Activated T-helper 1 cell treated with anti-CD3 and anti-CD28 coated beads, Interleukin-12 subunit alpha, Interleukin-12 subunit beta, Interleukin-2, Interleukin-4 antibody, amounts not matched to agents 30 ng/mL and 10 ng/mL and 1 ng/mL, durations not matched to agents 14 hours and 24 hours and 36 hours (primary cell): ENCODE data around the gene SNTB2. TPM values are rescaled to one million over a fixed set of nuclear protein-coding genes. Genes with fewer than 3 reads are reported as not detected.

Experiments used
- DNase-seq: peaks from one replicate; pipeline ENCODE4 v3.0.0; 2021; ENCODE audit warnings: low spot score
- H3K27ac Mint-ChIP-seq: one replicate; pipeline ENCODE4 v1.8.0; 2021; ENCODE audit warnings: mild to moderate bottlenecking, mixed read lengths
- H3K27me3 Mint-ChIP-seq: one replicate; pipeline ENCODE4 v1.8.0; 2022; ENCODE audit warnings: mild to moderate bottlenecking, moderate library complexity, mixed read lengths; ENCODE audit not compliant: insufficient read depth
- H3K36me3 Mint-ChIP-seq: one replicate; pipeline ENCODE4 v1.8.0; 2021; ENCODE audit warnings: low read depth, mixed read lengths
- H3K4me1 Mint-ChIP-seq: one replicate; pipeline ENCODE4 v1.8.0; 2021; ENCODE audit warnings: low read depth, mixed read lengths
- H3K4me3 Mint-ChIP-seq: one replicate; pipeline ENCODE4 v1.8.0; 2021; ENCODE audit warnings: mild to moderate bottlenecking, moderate library complexity, mixed read lengths
- H3K9me3 Mint-ChIP-seq: one replicate; pipeline ENCODE4 v1.8.0; 2021; ENCODE audit warnings: mixed read lengths
- intact Hi-C: fragments of 100-400 bp; cut with micrococcal nuclease; formaldehyde crosslinking; loops from one replicate; pipeline ENCODE4 v1.15.1; 2024
- total RNA-seq: library from RNA; stranded (reverse); gene quantifications from 2 replicates; pipeline ENCODE4 v1.2.3, GENCODE V29; 2022

Gene SNTB2
- total RNA-seq, 1 donor from 2014 or later: 29.4 TPM

GRCh38 chr16:69330286-69331109, 143.5 kb downstream of the SNTB2 start, which contains the start of gene PDF:
Gene PDF (minus strand): TSS chr16:69330588. CDS start chr16:69330570, 18 bp downstream.
- Mint-ChIP-seq H3K4me1 (peaks cover 36% of the 10 kb centered on the region), H3K27me3 (no peaks in the 10 kb centered on the region), H3K9me3 (no peaks in the 10 kb centered on the region), H3K27ac (peak within 1 kb of the TSS; percentile 63), H3K4me3 (peak within 1 kb of the TSS; percentile 84), H3K36me3 (peaks cover 39% of the 10 kb centered on the region)
- intact Hi-C loops: loop anchor here (1.0 to 10.0 kb wide), 5 partner anchors 9 to 1194 kb away; partner anchors contain the start of genes COG4, COG8, CYB5B and NIP7
- peak; percentile 86 for DNase-seq

- Mint-ChIP-seq H3K27ac (no peak overlapping the region), H3K4me1 (peaks cover 22% of the 10 kb centered on the region), H3K9me3 (no peaks in the 10 kb centered on the region), H3K4me3 (no peak overlapping the region), H3K27me3 (no peaks in the 10 kb centered on the region), H3K36me3 (peaks cover 40% of the 10 kb centered on the region)
- no peak for DNase-seq
- intact Hi-C loops: loop anchor here (5.0 to 10.0 kb wide), 2 partner anchors 233 to 1190 kb away; partner anchors contain the start of genes COG4, NFAT5 and SF3B3
These were observed 147.7 kb downstream of the SNTB2 start for GRCh38 chr16:69334696-69335095.

- H3K4me1 Mint-ChIP-seq: peaks cover 43% of the 10 kb centered on the region
- no peaks in the 10 kb centered on the region for H3K27me3 Mint-ChIP-seq
- peaks cover 58% of the 10 kb centered on the region for H3K36me3 Mint-ChIP-seq
- H3K4me3 Mint-ChIP-seq: peak overlapping the region; percentile 99
- peak overlapping the region; percentile 86 for H3K27ac Mint-ChIP-seq
- intact Hi-C loops: loop anchor here (1.0 to 10.0 kb wide), 10 partner anchors 8 to 1620 kb away; partner anchors contain the start of genes CHTF8, COG4, GFOD2 and NFAT5
- no peak for DNase-seq
- no peaks in the 10 kb centered on the region for H3K9me3 Mint-ChIP-seq
These were observed 151.8 kb downstream of the SNTB2 start for GRCh38 chr16:69338557-69339288.

GRCh38 chr16:69339289-69340094, 152.5 kb downstream of the SNTB2 start, which contains the start of the genes COG8 and NIP7:
Gene COG8 (minus strand): TSS chr16:69339564. CDS start chr16:69339552, 12 bp downstream.
Gene NIP7 (plus strand): TSS chr16:69339772. CDS start chr16:69339830, 58 bp downstream.
- H3K9me3 Mint-ChIP-seq: no peaks in the 10 kb centered on the region
- peaks cover 50% of the 10 kb centered on the region for H3K36me3 Mint-ChIP-seq
- intact Hi-C loops: loop anchor here (1.0 to 10.0 kb wide), 10 partner anchors 9 to 1621 kb away; partner anchors contain the start of genes CHTF8, COG4, GFOD2 and NFAT5
- H3K4me3 Mint-ChIP-seq: peak within 1 kb of the TSS; percentile 99
- peaks cover 43% of the 10 kb centered on the region for H3K4me1 Mint-ChIP-seq
- peak within 1 kb of the TSS; percentile 99 for H3K27ac Mint-ChIP-seq
- DNase-seq: peak; percentile 91
- no peaks in the 10 kb centered on the region for H3K27me3 Mint-ChIP-seq

GRCh38 chr16:69340095-69340644, 153.2 kb downstream of the SNTB2 start:
- H3K4me3 Mint-ChIP-seq: peak overlapping the region; percentile 99
- H3K4me1 Mint-ChIP-seq: peaks cover 43% of the 10 kb centered on the region
- intact Hi-C loops: no loop called here
- DNase-seq: peak; percentile 12
- no peaks in the 10 kb centered on the region for H3K27me3 Mint-ChIP-seq
- peak overlapping the region; percentile 99 for H3K27ac Mint-ChIP-seq
- H3K36me3 Mint-ChIP-seq: peaks cover 48% of the 10 kb centered on the region
- no peaks in the 10 kb centered on the region for H3K9me3 Mint-ChIP-seq

- Mint-ChIP-seq H3K4me3 (no peak overlapping the region), H3K9me3 (no peaks in the 10 kb centered on the region), H3K36me3 (peaks cover 46% of the 10 kb centered on the region), H3K27ac (no peak overlapping the region), H3K27me3 (no peaks in the 10 kb centered on the region), H3K4me1 (peaks cover 21% of the 10 kb centered on the region)
- no peak for DNase-seq
- intact Hi-C loops: no loop called here
These were observed 157.2 kb downstream of the SNTB2 start for GRCh38 chr16:69344171-69344570.

- peaks cover 38% of the 10 kb centered on the region for H3K36me3 Mint-ChIP-seq
- DNase-seq: no peak
- no peak overlapping the region for H3K27ac Mint-ChIP-seq
- H3K4me1 Mint-ChIP-seq: peaks cover 15% of the 10 kb centered on the region
- no peaks in the 10 kb centered on the region for H3K27me3 Mint-ChIP-seq
- no peaks in the 10 kb centered on the region for H3K9me3 Mint-ChIP-seq
- intact Hi-C loops: no loop called here
- no peak overlapping the region for H3K4me3 Mint-ChIP-seq
These were observed 159.0 kb downstream of the SNTB2 start for GRCh38 chr16:69345923-69346322.

GRCh38 chr16:69346683-69347082, 159.7 kb downstream of the SNTB2 start:
- H3K36me3 Mint-ChIP-seq: peaks cover 33% of the 10 kb centered on the region
- no peaks in the 10 kb centered on the region for H3K27me3 Mint-ChIP-seq
- H3K4me3 Mint-ChIP-seq: no peak overlapping the region
- intact Hi-C loops: no loop called here
- H3K27ac Mint-ChIP-seq: peak overlapping the region; percentile 40
- peaks cover 7% of the 10 kb centered on the region for H3K4me1 Mint-ChIP-seq
- DNase-seq: no peak
- no peaks in the 10 kb centered on the region for H3K9me3 Mint-ChIP-seq

GRCh38 chr16:69348222-69348621, 161.3 kb downstream of the SNTB2 start:
- Mint-ChIP-seq H3K9me3 (no peaks in the 10 kb centered on the region), H3K36me3 (peaks cover 26% of the 10 kb centered on the region), H3K27me3 (no peaks in the 10 kb centered on the region), H3K27ac (no peak overlapping the region), H3K4me1 (peaks cover 2% of the 10 kb centered on the region), H3K4me3 (no peak overlapping the region)
- intact Hi-C loops: no loop called here
- no peak for DNase-seq

GRCh38 chr16:69349536-69349935, 162.6 kb downstream of the SNTB2 start:
- no peak overlapping the region for H3K4me3 Mint-ChIP-seq
- no peaks in the 10 kb centered on the region for H3K4me1 Mint-ChIP-seq
- intact Hi-C loops: no loop called here
- DNase-seq: no peak
- H3K36me3 Mint-ChIP-seq: peaks cover 23% of the 10 kb centered on the region
- no peaks in the 10 kb centered on the region for H3K27me3 Mint-ChIP-seq
- H3K9me3 Mint-ChIP-seq: no peaks in the 10 kb centered on the region
- no peak overlapping the region for H3K27ac Mint-ChIP-seq

- Mint-ChIP-seq H3K4me1 (no peaks in the 10 kb centered on the region), H3K9me3 (no peaks in the 10 kb centered on the region), H3K36me3 (peaks cover 24% of the 10 kb centered on the region), H3K27me3 (no peaks in the 10 kb centered on the region), H3K4me3 (no peak overlapping the region), H3K27ac (no peak overlapping the region)
- intact Hi-C loops: no loop called here
- DNase-seq: no peak
These were observed 163.7 kb downstream of the SNTB2 start for GRCh38 chr16:69350536-69351133.
